IPS-NIHi7 (cell line): ENCODE data around the gene MECR.

Source experiments
- DNase-seq: peaks from one replicate; pipeline ENCODE4 v3.0.0; 2012; ENCODE audit warnings: mixed read lengths; ENCODE audit errors: extremely low spot score

MECR gene, protein sequence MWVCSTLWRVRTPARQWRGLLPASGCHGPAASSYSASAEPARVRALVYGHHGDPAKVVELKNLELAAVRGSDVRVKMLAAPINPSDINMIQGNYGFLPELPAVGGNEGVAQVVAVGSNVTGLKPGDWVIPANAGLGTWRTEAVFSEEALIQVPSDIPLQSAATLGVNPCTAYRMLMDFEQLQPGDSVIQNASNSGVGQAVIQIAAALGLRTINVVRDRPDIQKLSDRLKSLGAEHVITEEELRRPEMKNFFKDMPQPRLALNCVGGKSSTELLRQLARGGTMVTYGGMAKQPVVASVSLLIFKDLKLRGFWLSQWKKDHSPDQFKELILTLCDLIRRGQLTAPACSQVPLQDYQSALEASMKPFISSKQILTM

DNA sequence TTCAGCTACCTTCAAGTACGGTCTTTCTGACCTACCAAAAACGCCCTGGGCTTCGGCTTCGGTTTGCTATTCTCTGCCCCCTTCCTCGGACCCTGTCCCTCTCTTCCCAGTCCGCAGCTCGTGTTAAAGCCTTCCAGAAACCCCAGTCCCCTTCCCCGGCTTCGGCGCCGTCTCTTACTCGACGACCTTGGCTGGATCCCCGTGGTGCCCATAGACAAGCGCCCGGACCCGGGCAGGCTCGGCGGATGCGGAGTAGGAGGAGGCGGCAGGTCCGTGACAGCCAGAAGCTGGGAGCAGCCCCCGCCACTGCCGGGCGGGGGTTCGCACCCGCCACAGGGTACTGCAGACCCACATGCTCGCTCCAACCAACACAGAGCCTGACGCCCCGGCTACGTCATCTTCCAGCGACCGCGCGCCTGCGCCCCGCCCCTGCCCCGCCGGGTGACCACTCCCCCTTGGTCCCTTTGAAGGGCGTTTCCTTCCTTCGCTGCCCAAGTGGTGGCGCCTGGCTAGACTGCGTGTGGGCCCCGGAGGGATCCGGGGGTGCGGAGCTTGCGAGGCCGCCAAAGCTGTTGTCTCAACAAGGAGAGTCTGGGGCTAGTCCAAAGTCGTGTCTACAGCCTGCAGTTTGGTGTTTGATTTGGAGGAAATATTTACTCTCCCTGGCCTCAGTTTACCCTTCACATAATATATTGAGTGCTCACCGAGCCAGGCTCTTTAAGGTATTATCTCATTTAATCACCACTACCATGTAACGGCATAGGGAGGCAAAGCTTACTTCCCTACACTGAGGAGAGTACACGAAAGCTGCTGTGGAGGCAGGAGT is at the start of gene MECR:
TSS of gene MECR (minus strand) at position 382 of the 826 bp plus-strand sequence. CDS start at position 354, 28 bp downstream.
- DNase-seq, result peak; percentile 95

DNA sequence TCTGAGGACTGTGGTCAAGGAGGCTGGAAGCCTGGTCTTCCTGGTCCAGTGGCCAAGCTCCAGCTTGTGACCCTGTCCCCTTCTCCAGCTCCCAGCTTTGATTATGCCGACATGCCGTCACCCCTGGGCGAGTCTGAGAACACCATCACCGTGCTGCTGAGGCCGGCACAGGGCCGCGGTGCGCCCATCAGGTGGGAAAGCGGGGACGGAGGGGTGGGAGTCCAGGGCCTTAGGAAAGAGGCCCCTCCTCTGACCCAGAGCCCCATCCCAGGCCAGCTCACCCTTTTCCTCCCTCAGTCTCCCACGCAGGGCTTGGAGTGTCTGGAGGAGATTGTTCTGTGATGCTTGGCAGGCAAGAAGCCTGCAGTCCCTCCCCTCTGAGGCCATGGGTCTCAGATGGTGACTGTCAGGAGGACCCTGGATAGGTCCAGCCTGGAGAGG is 49.2 kb upstream of the MECR start:
- no peak for DNase-seq

DNA sequence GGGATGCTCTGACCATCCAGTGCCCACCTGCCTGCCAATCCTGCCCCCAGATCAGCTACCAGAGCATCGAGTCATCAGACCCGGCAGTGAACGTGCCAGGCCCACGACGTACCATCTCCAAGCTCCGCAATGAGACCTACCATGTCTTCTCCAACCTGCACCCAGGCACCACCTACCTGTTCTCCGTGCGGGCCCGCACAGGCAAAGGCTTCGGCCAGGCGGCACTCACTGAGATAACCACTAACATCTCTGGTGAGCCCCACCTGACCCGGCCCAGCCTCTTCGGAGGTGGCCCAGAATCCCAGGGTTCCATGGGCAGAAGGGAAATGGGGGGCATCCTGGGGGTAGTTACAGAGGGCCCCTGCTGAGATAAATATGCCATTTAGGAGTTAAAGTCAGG is 48.7 kb upstream of the MECR start:
- DNase-seq, result no peak

DNA sequence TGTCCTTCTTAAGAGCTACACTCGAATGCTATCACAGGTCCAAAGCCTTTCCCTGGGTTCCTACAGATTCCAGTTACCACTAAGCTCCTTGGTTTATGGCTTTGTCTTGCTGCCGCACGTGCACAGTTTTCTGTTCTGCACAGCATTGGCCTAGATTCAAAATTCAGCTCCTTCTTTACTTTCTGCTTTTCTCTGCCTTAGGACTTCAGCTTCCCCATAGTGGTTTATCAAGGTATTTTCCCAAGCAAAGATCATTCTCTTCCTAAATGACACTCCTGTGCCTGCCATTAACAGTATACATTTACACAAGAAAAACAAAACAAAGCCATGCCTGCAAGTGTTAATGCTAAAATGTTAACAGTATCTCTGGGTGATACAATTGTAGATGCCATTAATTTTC is 47.4 kb upstream of the MECR start:
- DNase-seq, result no peak

DNA sequence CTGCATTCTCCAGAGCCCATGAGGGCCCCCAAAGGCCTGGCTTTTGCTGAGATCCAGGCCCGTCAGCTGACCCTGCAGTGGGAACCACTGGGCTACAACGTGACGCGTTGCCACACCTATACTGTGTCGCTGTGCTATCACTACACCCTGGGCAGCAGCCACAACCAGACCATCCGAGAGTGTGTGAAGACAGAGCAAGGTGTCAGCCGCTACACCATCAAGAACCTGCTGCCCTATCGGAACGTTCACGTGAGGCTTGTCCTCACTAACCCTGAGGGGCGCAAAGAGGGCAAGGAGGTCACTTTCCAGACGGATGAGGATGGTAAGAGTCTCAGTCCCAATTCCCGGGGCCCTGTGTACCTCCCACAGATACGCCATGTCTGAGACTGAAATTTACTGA is 44.7 kb upstream of the MECR start:
- no peak for DNase-seq

DNA sequence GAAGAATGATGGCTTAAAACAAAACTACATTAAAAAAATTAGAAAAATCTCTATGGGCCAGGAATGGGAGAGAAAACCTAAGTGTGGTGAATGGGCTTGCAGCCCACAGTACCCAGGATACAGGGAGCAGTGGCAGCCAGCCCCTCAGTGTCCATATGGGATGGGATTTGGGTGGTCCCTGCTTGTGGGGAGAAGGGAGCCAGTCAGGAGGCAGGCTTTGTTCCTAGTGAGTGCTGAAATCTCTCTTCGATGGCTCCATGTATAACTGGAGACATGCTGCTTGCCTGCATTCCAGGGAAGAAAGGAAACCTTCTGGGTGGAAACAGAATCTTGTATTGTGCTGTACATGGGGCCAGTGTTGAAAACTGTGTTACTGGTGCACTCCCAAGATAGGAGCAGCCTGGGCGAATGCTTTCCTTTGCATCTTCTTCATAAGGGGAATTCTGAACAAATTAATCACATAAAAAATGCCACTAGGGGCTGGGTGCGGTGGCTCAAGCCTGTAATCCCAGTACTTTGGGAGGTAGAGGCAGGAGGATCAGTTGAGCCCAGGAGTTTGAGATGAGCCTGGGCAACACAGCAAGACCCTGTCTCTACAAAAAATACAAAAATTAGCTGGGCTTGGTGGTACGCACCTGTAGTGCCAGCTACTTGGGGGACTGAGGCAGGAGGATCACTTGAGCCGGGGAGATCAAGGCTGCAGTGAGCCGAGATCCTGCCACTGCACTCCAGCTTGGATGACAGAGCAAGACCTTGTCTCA is 41.6 kb upstream of the MECR start:
- no peak for DNase-seq

DNA sequence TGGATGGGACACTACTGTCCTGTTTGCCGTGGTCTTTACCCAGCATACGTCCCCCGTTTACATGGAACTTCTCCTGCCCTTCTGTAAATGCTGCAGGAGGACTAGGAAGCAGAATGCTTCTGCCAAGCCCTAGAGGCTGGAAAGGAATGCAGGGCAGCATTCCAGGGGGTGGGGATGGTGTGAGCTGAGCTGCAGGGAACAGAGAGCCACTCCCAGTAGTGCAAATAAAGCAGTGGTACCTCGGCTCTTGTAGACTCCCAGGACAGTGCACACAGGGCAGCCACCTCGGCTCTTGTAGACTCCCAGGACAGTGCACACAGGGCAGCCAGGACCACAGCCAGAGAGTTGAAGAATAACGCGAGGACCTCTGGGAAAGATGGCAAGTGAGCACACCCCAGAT is 41.0 kb upstream of the MECR start:
- DNase-seq, result peak; percentile 82

DNA sequence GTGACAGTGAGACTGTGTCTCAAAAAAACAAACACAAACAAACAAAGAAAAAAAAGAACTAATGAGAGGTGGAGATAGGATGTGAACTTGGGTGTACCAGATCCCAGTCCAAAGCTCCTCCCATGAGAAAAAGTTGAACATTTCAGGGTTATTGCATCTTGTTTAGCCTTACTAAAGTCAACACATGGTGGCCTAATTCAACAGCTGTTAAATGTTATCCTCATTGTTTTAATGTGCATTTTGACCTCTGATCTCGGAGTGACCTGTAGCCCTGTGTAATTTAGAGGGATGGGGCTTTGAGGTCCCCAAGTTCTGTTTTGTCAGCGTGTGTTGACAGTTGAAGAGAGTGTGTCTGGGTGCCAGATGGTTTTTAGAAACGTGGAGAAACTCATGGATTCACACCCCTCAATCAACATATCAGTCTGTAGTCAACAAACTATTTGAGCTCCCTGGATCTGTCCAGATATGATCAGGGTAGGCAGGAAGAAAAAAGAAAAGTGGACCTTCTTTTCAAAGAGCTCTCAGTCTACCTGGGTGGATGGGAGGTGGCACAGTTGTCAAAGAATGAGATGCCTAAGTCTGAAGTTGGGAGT is 40.3 kb upstream of the MECR start:
- no peak for DNase-seq

DNA sequence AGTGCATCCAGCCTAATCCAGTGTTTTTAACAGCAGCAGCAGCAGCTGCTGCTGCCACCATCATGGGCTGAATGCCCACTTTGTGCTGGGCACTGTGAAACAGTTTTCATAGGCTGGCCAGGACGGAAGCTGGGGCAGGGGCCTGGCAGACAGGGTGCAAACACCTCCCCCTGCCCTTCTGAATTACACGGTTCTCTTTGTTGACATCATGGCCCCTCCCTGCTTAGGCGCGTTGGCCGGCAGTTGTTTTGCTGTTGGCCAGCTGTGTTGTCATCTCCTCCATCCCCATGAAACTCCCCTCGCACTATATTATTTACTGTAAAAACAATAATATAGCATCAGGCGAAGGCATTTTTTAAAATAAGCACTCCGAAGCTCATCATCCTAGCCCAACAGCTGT is 38.6 kb upstream of the MECR start:
- DNase-seq, result no peak

DNA sequence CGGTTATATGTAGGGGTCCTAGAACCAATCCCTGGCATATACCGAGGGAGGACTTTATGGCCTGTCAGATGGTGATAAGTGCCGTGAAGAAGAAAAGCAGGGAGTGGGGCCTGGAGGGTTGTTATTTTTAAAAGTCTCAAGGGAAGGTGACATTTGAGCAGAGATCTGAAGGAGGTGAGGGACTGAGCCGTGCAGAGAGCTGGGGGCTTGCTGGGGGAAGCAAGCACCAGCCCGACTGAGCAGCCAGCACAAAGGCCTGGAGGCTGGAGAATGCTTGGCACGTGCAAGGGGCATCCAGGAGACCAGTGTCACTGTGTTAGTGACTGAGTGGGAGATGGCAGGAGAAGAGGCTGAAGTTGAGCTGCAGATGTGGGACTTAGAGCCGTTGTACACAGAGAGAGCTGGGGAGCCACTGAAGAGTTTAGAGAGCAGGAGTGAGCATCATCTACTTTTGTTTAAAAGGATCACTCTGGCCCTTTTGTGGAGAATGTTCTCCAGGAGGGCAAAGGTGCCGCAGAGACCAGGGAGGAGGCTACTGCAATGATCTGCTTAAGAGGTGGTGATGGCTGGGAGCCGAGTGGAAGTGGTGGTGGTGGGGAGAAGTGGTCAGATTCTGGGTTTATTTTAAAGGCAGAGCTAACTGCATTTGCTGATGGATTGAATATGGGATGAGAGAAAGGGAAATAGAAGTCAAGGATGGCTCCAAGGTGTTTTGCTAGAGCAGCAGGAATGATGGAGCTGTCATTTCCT is 36.8 kb upstream of the MECR start:
- DNase-seq, result no peak

DNA sequence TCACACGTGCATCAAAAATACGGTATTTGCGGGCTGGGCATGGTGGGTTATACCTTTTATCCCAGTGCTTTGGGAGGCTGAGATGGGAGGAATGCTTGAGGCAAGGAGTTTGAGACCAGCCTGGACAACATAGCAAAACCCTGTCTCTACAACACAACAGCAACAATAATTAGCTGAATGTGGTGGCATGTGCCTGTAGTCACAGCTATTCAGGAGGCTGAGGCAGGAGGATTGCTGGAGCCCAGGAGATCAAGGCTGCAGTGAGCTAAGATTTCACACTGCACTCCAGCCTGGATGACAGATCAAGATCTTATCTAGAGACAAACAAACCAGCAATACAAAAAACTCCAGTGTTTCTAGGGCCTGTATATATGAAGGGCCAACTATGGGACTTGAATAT is 36.2 kb upstream of the MECR start:
- no peak for DNase-seq

DNA sequence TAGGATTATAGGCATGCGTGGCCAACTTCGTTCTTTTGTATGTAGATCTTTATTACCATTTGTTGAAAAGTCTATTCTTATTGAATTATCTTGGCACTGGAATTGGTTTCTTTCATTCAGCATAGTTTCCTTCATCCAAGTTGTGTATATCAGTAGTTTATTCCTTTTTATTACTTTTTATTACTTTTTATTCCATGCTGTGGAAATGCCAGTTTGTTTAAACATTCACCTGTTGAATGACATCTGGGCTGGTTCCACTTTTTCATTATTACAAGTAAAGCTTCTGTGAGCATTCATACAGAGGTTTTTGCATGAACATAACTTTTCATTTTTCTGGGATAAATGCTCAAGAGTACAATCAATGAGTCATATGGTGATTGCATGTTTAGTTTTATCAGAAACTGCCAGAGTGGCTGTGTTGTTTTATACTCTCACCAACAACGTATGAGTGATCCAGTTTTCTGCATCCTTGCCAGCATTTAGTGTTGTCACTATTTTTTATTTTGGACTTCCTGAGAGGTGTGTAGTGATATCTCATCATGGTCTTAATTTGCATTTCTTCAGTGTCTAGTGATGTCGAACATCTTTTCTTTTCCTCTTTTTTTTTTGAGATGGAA is 34.1 kb upstream of the MECR start:
- DNase-seq, result no peak

DNA sequence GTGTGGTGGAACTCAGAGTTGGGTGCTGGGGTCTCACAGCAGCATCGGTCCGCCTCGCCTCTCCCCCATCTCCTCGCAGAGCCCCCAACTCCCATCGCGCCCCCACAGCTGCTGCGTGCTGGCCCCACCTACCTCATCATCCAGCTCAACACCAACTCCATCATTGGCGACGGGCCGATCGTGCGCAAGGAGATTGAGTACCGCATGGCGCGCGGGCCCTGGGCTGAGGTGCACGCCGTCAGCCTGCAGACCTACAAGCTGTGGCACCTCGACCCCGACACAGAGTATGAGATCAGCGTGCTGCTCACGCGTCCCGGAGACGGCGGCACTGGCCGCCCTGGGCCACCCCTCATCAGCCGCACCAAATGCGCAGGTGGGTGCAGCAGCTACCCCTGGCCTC is 29.8 kb upstream of the MECR start:
- DNase-seq, result no peak

DNA sequence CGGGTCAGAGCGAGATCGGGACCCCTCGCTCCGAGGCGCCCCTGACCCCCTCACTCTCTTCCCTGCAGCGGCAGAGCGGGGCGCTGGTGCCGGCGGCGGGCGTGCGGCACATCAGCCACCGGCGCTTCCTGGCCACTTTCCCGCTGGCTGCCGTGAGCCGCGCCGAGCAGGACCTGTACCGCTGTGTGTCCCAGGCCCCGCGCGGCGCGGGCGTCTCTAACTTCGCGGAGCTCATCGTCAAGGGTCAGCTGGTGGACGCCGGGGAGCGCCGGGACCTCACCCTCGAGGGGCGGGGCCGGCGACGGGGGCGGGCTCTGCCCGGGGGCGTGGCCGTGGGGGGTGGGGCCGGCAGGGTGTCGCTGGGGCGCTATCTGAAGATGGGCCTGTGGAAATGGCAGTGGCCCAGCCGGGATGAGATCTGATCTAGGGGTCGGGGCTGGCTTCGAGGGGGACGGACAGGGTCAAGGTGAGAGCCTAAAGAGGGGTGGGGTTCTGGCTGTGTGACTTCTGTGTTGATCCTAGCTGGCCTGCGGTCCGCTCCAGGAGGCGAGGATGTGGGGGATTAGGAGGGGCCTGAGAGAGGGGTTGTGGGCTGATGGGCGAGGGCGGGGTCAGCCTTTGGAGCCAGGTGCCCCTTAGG is 29.2 kb upstream of the MECR start:
- DNase-seq, result peak; percentile 84

DNA sequence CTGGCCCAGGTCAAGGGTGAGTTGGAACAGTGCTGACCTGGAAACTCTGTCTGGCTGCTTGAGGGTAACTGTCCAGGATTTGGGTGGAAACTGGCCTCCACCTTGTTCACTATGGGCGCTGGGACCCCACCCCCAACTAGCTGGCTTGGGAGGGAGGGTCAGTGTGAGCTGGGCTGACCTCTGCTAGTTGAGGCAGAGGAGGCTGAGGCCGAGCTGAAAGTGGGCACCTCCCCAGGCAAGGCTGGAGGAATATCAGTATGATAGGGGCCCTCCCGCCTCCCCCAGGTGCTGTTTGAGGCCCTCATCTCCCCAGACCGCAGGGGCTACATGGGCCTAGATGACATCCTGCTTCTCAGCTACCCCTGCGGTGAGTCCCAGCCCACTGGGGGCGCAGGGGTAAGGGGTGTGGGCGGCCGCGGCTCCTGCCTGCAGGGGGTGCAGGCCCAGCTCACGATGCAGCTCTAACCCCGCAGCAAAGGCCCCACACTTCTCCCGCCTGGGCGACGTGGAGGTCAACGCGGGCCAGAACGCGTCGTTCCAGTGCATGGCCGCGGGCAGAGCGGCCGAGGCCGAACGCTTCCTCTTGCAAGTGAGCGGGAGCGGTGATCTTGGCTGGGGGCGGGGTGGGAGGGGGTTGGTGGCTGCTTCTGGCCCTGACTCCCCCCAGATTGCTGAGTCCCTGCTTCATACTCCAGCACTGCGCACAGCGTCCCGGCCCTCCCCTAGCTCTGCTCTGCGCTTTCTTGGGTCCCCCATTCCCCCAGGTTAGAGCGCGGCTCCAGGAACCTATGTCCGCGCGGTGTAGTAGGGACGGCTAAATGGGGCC is 28.5 kb upstream of the MECR start:
- peak; percentile 40 for DNase-seq

DNA sequence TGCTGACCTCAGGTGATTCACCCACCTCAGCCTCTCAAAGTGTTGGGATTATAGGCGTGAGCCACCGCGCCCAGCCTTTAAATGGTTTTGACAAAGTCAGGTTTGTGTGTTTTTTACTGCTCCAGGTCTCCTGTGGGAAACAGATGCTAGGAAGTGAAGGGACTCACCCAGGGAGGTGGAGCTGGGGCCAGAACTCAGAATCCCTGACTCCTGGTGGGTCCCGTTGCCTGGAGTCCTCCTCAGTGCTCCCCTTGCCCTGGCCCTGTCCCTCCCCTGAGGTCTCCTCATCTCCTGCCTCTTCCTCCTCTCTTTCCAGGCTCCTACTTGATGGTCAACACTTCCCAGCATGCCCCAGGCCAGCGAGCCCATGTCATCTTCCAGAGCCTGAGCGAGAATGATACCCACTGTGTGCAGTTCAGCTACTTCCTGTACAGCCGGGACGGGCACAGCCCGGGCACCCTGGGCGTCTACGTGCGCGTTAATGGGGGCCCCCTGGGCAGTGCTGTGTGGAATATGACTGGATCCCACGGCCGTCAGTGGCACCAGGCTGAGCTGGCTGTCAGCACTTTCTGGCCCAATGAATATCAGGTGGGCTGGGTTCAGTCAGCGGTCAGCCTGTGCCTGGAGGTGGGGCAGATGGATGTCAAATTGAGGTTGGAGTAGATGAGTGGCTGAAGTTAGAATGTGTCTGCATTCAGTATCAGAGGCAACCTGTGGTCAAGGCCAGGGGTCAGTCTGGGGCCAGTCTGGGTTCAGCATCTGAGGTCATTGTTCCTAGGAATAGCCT is 27.6 kb upstream of the MECR start:
- no peak for DNase-seq

DNA sequence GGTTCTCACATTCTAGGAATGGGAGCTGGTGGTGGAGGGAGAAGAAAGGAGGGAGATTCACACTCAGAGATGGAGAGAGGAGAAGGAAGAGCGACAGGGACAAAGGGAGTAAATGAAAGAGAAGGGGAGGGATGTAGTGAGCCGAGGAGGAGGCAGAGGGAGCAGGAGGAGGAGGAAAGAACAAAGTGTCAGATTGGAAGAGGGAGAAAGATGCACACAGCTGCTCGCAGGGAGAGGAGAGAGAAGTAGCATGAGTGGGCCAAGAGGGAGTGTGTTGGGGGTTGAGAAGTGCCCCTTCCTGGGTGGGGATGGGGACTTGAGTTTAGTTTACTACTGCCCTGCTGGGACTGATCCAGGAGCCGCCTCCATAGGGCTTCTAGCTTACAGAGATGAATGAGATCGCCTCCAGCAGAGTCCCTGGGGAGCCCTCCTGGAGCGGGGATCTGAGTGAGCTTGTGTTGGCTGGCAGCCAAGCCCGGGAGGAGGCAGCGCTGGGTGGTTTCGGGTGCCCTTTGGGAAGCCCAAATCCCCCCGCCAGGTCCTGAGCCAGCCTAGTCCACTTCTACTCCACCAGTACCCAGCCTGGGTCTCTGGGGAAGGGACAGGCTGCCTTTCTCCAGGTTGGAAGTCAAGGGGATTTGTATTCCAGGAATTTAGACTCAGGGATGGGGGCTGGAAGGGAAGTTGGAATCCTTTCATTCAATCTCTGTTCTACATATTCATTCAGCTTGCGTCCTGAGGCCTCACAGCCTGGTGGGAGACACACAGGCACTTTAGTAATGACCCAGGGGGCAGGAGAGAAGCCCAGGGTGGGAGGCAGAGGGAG is 26.5 kb upstream of the MECR start:
- DNase-seq, result no peak

DNA sequence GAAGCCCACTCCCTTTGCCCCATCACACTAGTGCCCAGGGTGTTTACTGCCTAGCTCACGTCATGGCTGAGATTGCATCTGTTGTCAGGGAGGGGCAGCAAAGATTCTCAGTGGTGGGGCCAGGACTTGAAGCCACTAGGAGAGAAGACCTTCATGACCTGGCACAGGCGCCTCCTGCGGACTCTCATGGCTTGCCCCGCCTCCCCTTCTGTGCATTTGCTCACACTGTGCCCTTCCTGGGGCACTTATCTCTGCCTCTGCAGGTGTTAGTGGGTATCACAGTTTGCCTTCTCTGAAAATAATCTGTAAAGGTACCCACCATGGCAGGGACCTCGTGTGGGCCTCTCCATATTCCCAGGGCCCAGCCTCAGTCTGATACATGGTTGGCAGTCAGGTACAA is 25.7 kb upstream of the MECR start:
- DNase-seq, result no peak
